Neuronal stem cell (in vitro differentiated cells): ENCODE measurements around the gene GABRG3.

Experiments used
- DNase-seq: peaks from one replicate; pipeline ENCODE4 v3.0.0-alpha.2; 2013; ENCODE audit warnings: low spot score
- H2AFZ ChIP-seq: one replicate; pipeline ENCODE4 v1.6.1; 2013; ENCODE audit warnings: mild to moderate bottlenecking, low read length, inconsistent platforms
- H2AK5ac ChIP-seq: 2 replicates; pipeline ENCODE4 v1.6.1; 2013; ENCODE audit warnings: low read depth, mild to moderate bottlenecking, inconsistent platforms, low read length, moderate library complexity, mixed read lengths
- H2BK120ac ChIP-seq: 2 replicates; pipeline ENCODE4 v1.6.1; 2013; ENCODE audit warnings: low read depth, mild to moderate bottlenecking, inconsistent platforms, low read length, moderate library complexity, mixed read lengths
- H2BK12ac ChIP-seq: one replicate; pipeline ENCODE4 v1.6.1; 2013; ENCODE audit warnings: low read length, inconsistent platforms
- H2BK15ac ChIP-seq: 2 replicates; pipeline ENCODE4 v1.6.1; 2013; ENCODE audit warnings: mild to moderate bottlenecking, low read length, inconsistent platforms, mixed read lengths
- H2BK5ac ChIP-seq: one replicate; pipeline ENCODE4 v1.6.1; 2013; ENCODE audit warnings: inconsistent platforms, mild to moderate bottlenecking, low read length, moderate library complexity
- H3K14ac ChIP-seq: one replicate; pipeline ENCODE4 v1.6.1; 2013; ENCODE audit warnings: low read length, inconsistent platforms
- H3K18ac ChIP-seq: 2 replicates; pipeline ENCODE4 v1.6.1; 2013; ENCODE audit warnings: low read length, inconsistent platforms
- H3K23ac ChIP-seq: 2 replicates; pipeline ENCODE4 v1.6.1; 2013; ENCODE audit warnings: low read depth, mild to moderate bottlenecking, mixed read lengths, low read length, inconsistent platforms; ENCODE audit not compliant: poor library complexity
- H3K27ac ChIP-seq: replicated peaks from 3 replicates; pipeline ENCODE4 v1.5.1; 2013; ENCODE audit warnings: low read length, inconsistent platforms
- H3K27me3 ChIP-seq, 3 experiments: 2 replicates each; pipeline ENCODE4 v1.6.1; 2013; ENCODE audit warnings: low read length in 3 of 3, mild to moderate bottlenecking in 2 of 3, inconsistent platforms in 1 of 3, low read depth in 1 of 3, mixed read lengths in 1 of 3, moderate library complexity in 1 of 3; ENCODE audit not compliant: control insufficient read depth in 3 of 3, insufficient read depth in 3 of 3
- H3K36me3 ChIP-seq, 2 donors: replicated peaks in 1 of 2; 2 replicates each; pipeline ENCODE4 v1.6.1; 2013; ENCODE audit warnings: low read length in 2 of 2; ENCODE audit not compliant: control insufficient read depth in 2 of 2, insufficient read depth in 2 of 2
- H3K4ac ChIP-seq: 2 replicates; pipeline ENCODE4 v1.6.1; 2013; ENCODE audit warnings: inconsistent platforms, mild to moderate bottlenecking, low read length, moderate library complexity
- H3K4me1 ChIP-seq, 2 donors: 1 replicate in 1 of 2; 2 replicates in 1 of 2; pipeline ENCODE4 v1.6.1; 2013; ENCODE audit warnings: low read length in 2 of 2, low read depth in 1 of 2; ENCODE audit not compliant: control insufficient read depth in 2 of 2, insufficient read depth in 1 of 2
- H3K4me2 ChIP-seq: one replicate; pipeline ENCODE4 v1.6.1; 2013; ENCODE audit warnings: mild to moderate bottlenecking, low read length, inconsistent platforms; ENCODE audit not compliant: insufficient read depth, poor library complexity, severe bottlenecking
- H3K4me3 ChIP-seq, 2 donors: 2 replicates each; pipeline ENCODE4 v1.5.1; 2013; ENCODE audit warnings: low read length in 2 of 2, mild to moderate bottlenecking in 2 of 2, inconsistent platforms in 1 of 2, moderate library complexity in 1 of 2
- H3K79me1 ChIP-seq: one replicate; pipeline ENCODE4 v1.6.1; 2013; ENCODE audit warnings: low read depth, mild to moderate bottlenecking, inconsistent platforms, low read length, moderate library complexity
- H3K9ac ChIP-seq: one replicate; pipeline ENCODE4 v1.6.1; 2013; ENCODE audit warnings: mild to moderate bottlenecking, low read depth, low read length, inconsistent platforms; ENCODE audit not compliant: poor library complexity
- H3K9me3 ChIP-seq, 2 donors: replicated peaks in 1 of 2; 2 replicates each; pipeline versions ENCODE3 to v1.6.1; 2013; ENCODE audit warnings: low read length in 2 of 2, mild to moderate bottlenecking in 2 of 2, inconsistent platforms in 1 of 2, low read depth in 1 of 2, mixed read lengths in 1 of 2, moderate library complexity in 1 of 2; ENCODE audit not compliant: control insufficient read depth in 2 of 2, insufficient read depth in 1 of 2
- H4K8ac ChIP-seq: one replicate; pipeline ENCODE4 v1.6.1; 2013; ENCODE audit warnings: low read depth, mild to moderate bottlenecking, inconsistent platforms, low read length, moderate library complexity
- H4K91ac ChIP-seq: one replicate; pipeline ENCODE4 v1.6.1; 2013; ENCODE audit warnings: low read length, low read depth, mild to moderate bottlenecking, inconsistent platforms; ENCODE audit not compliant: poor library complexity
- WGBS, 2 donors: extraction: QIAGEN DNeasy Blood & Tissue Kit; methylation state at CpG; one replicate each; pipeline ENCODE4 v1.1.7; 2013; ENCODE audit warnings: missing lambda C conversion rate in 2 of 2, mixed read lengths in 1 of 2; ENCODE audit not compliant: insufficient read length in 2 of 2, insufficient replicate concordance in 1 of 2; ENCODE audit errors: extremely low coverage in 2 of 2; 5-methylcytosine and 5-hydroxymethylcytosine counted together

The GABRG3 gene

DNA sequence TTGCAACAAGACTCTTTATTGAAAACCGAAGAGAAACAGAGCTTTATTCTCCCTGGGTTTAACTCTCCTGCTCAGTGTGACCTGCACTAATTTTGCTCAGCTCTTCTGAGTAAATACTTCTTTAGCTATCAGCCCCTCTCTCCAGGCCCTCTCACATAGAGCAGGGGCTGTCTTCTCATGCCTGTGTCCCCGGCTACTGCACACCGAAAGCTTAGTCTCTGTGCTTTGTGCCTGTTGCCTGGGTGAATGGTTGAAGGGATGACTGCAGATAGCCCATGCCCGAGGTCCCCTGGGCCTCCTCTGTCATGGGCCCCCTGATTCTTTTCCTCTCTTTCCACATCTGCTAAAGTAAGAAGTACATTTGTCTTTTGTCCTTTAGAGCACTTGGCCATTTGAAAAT is 195.9 kb downstream of the GABRG3 start:
- H3K36me3 ChIP-seq, result peaks cover 0 to 2% of the 10 kb centered on the region in 2 donors
- H3K4ac ChIP-seq, result no peak overlapping the region
- no peak overlapping the region for H3K14ac ChIP-seq
- H3K23ac ChIP-seq, result no peak overlapping the region
- peak overlapping the region; percentile 40 for H4K91ac ChIP-seq
- peaks cover 0 to 6% of the 10 kb centered on the region in 2 donors for H3K4me1 ChIP-seq
- no peak overlapping the region for H4K8ac ChIP-seq
- DNase-seq, result no peak
- H2BK15ac ChIP-seq, result no peak overlapping the region
- H2BK12ac ChIP-seq, result no peak overlapping the region
- no peak overlapping the region for H2AFZ ChIP-seq
- no peaks in the 10 kb centered on the region for H3K27me3 ChIP-seq
- WGBS, 2 donors, result no CpG with 5 or more reads among the region's 4 CpGs
- no peak overlapping the region for H3K9ac ChIP-seq
- no peaks in the 10 kb centered on the region for H3K9me3 ChIP-seq
- no peak overlapping the region for H3K4me3 ChIP-seq
- H3K79me1 ChIP-seq, result no peaks in the 10 kb centered on the region
- no peak overlapping the region for H2AK5ac ChIP-seq
- H3K4me2 ChIP-seq, result no peak overlapping the region
- H2BK120ac ChIP-seq, result no peak overlapping the region
- H3K18ac ChIP-seq, result no peak overlapping the region
- H2BK5ac ChIP-seq, result no peak overlapping the region
- H3K27ac ChIP-seq, result no peak overlapping the region

GRCh38 chr15:27167738-27168137 is 196.8 kb downstream of the GABRG3 start:
- no peak overlapping the region for H2BK120ac ChIP-seq
- H2AFZ ChIP-seq, result no peak overlapping the region
- no peak overlapping the region for H3K14ac ChIP-seq
- no peak overlapping the region for H3K4ac ChIP-seq
- no peak overlapping the region for H3K27ac ChIP-seq
- no peak overlapping the region for H3K23ac ChIP-seq
- no peaks in the 10 kb centered on the region for H3K79me1 ChIP-seq
- no peak overlapping the region for H4K91ac ChIP-seq
- H3K4me3 ChIP-seq, result no peak overlapping the region
- no peak overlapping the region for H2BK12ac ChIP-seq
- no peaks in the 10 kb centered on the region for H3K27me3 ChIP-seq
- no peak overlapping the region for H4K8ac ChIP-seq
- peaks cover 0 to 2% of the 10 kb centered on the region in 2 donors for H3K36me3 ChIP-seq
- H3K9me3 ChIP-seq, result no peaks in the 10 kb centered on the region
- H2AK5ac ChIP-seq, result no peak overlapping the region
- DNase-seq, result no peak
- no peak overlapping the region for H3K9ac ChIP-seq
- no peak overlapping the region for H3K4me2 ChIP-seq
- WGBS, 2 donors, result no CpG with 5 or more reads among the region's 10 CpGs
- H2BK15ac ChIP-seq, result no peak overlapping the region
- H2BK5ac ChIP-seq, result no peak overlapping the region
- peak overlapping the region; percentile 23 for H3K18ac ChIP-seq
- H3K4me1 ChIP-seq, result peaks cover 0 to 13% of the 10 kb centered on the region in 2 donors

- Histone ChIP-seq H3K4ac (no peak overlapping the region), H4K8ac (no peak overlapping the region), H3K23ac (no peak overlapping the region), H2AFZ (no peak overlapping the region), H2BK120ac (no peak overlapping the region), H3K4me3 (no peak overlapping the region), H2BK12ac (no peak overlapping the region), H3K36me3 (peaks cover 0 to 2% of the 10 kb centered on the region in 2 donors), H3K9ac (no peak overlapping the region), H3K4me2 (no peak overlapping the region), H3K9me3 (no peaks in the 10 kb centered on the region), H3K14ac (no peak overlapping the region), H3K4me1 (peaks cover 0 to 13% of the 10 kb centered on the region in 2 donors), H3K18ac (no peak overlapping the region), H4K91ac (no peak overlapping the region), H2BK5ac (no peak overlapping the region), H3K27me3 (no peaks in the 10 kb centered on the region), H3K79me1 (no peaks in the 10 kb centered on the region), H2BK15ac (no peak overlapping the region), H2AK5ac (no peak overlapping the region), H3K27ac (no peak overlapping the region)
- no peak for DNase-seq
- WGBS, 2 donors, result no CpG with 5 or more reads among the region's 4 CpGs
These were observed 199.9 kb downstream of the GABRG3 start for GRCh38 chr15:27170851-27171250.

DNA sequence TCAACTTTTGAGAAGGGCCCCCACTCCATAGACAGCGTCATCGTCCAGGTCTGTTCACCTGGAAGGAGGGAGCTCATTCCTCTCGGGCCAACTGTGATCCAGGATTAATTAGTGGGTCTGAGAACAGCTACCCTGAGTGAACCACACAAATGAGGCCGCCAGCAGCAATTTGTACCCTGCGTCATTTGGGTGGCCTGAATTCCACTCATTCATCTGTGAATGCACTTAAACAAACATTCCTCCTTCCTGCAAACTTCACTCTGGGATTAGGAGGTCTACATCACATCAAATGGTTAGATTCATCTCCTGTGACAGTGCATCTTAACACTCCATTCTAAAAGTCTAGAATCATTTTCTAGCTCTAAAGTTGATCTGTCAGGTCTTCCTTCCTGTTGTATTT is 201.8 kb downstream of the GABRG3 start:
- Histone ChIP-seq H3K9me3 (peaks cover 0 to 4% of the 10 kb centered on the region in 2 donors), H3K4me1 (peaks cover 0 to 7% of the 10 kb centered on the region in 2 donors), H3K4ac (no peak overlapping the region), H3K4me2 (no peak overlapping the region), H3K27ac (no peak overlapping the region), H2AK5ac (no peak overlapping the region), H3K18ac (no peak overlapping the region), H3K9ac (no peak overlapping the region), H3K4me3 (no peak overlapping the region), H2BK12ac (no peak overlapping the region), H2BK120ac (no peak overlapping the region), H3K23ac (no peak overlapping the region), H2BK15ac (no peak overlapping the region), H3K27me3 (no peaks in the 10 kb centered on the region), H3K14ac (no peak overlapping the region), H3K36me3 (peaks cover 0 to 2% of the 10 kb centered on the region in 2 donors), H4K8ac (no peak overlapping the region), H3K79me1 (no peaks in the 10 kb centered on the region), H2BK5ac (no peak overlapping the region), H2AFZ (no peak overlapping the region), H4K91ac (no peak overlapping the region)
- peak; percentile 9 for DNase-seq
- no CpG with 5 or more reads among the region's 5 CpGs for WGBS, 2 donors
